PC-9 (cell line): ENCODE results near the gene MRPS34. TPM values are rescaled to one million over a fixed set of nuclear protein-coding genes. Genes with fewer than 3 reads are reported as not detected.

Experiments used
- BruUV-seq: library from RNA; stranded (reverse); fragments of 400-500 nt; replicated peaks from 2 replicates; lab custom pipeline; 2021; lab: Mats Ljungman, UMichigan
- CTCF ChIA-PET: fragments of 300-600 bp; sonication (Branson Sonifier 250); formaldehyde crosslinking; loops from one replicate; lab custom pipeline; 2022; ENCODE audit warnings: antibody characterized with exemption; lab: Charles Lee
- POLR2A ChIA-PET: fragments of 300-600 bp; sonication (Branson Sonifier 250); formaldehyde crosslinking; loops from one replicate; lab custom pipeline; 2022; ENCODE audit warnings: antibody characterized with exemption; ENCODE audit not compliant: unreplicated experiment; lab: Charles Lee
- DNase-seq, 2 experiments: peaks; one replicate each; pipeline versions ENCODE4 v3.0.0 to v3.0.0-alpha.2; 2015 to 2022; ENCODE audit warnings: mixed read lengths in 1 of 2
- H2AFZ ChIP-seq: fragments of 200-600 bp; sonication (generic); 2 replicates; pipeline ENCODE4 v1.8.1; 2017; ENCODE audit warnings: antibody characterized with exemption
- H3F3A ChIP-seq: fragments of 200-600 bp; sonication (generic); 2 replicates; pipeline ENCODE4 v1.8.1; 2017; ENCODE audit warnings: antibody characterized with exemption, mild to moderate bottlenecking, low read depth; ENCODE audit not compliant: insufficient read depth
- H3K27ac ChIP-seq: fragments of 200-600 bp; sonication (generic); 2 replicates; pipeline ENCODE4 v1.6.1; 2016; ENCODE audit warnings: mixed run types
- H3K27me3 ChIP-seq: fragments of 200-600 bp; sonication (generic); 2 replicates; pipeline ENCODE4 v1.6.1; 2016; ENCODE audit warnings: low read depth, mixed run types; ENCODE audit not compliant: insufficient read depth
- H3K36me3 ChIP-seq: fragments of 200-600 bp; sonication (generic); 2 replicates; pipeline ENCODE4 v1.6.1; 2016; ENCODE audit warnings: low read depth, mixed run types
- H3K4me1 ChIP-seq: fragments of 200-600 bp; sonication (generic); replicated peaks from 2 replicates; pipeline ENCODE4 v1.6.1; 2016; ENCODE audit warnings: mixed run types; ENCODE audit not compliant: insufficient read depth
- H3K4me2 ChIP-seq: fragments of 200-600 bp; sonication (generic); 2 replicates; pipeline ENCODE4 v1.6.1; 2017; ENCODE audit warnings: mixed run types
- H3K4me3 ChIP-seq: fragments of 200-600 bp; sonication (generic); 2 replicates; pipeline ENCODE4 v1.6.1; 2016; ENCODE audit warnings: mixed run types
- H3K79me2 ChIP-seq: fragments of 200-600 bp; sonication (generic); 2 replicates; pipeline ENCODE4 v1.6.1; 2017; ENCODE audit warnings: low read depth, mixed run types
- H3K9me2 ChIP-seq: fragments of 200-600 bp; sonication (generic); 2 replicates; pipeline ENCODE4 v1.8.1; 2017; ENCODE audit warnings: mild to moderate bottlenecking; ENCODE audit not compliant: insufficient read depth
- H3K9me3 ChIP-seq: fragments of 200-600 bp; sonication (generic); 2 replicates; pipeline ENCODE4 v1.8.1; 2016; ENCODE audit warnings: low read depth; ENCODE audit not compliant: insufficient read depth
- H4K20me1 ChIP-seq: fragments of 200-600 bp; sonication (generic); 2 replicates; pipeline ENCODE4 v1.8.1; 2017; ENCODE audit not compliant: insufficient read depth
- EZH2 ChIP-seq: fragments of 200-600 bp; sonication (generic); IDR thresholded peaks from 2 replicates; pipeline ENCODE4 v1.8.0; 2017; ENCODE audit warnings: antibody characterized with exemption, low read depth
- intact Hi-C: fragments of 100-400 bp; cut with micrococcal nuclease; formaldehyde crosslinking; loops from one replicate; pipeline ENCODE4 v1.10.0; 2022; ENCODE audit not compliant: unreplicated experiment
- total RNA-seq: library from RNA; stranded (reverse); gene quantifications from 2 replicates; pipeline ENCODE4 v1.2.3, GENCODE V29; 2021
- TF ChIP-seq, protein P1 (sequence below): fragments of 200-600 bp; sonication (generic); conservative IDR thresholded peaks from 2 replicates; pipeline ENCODE4 v1.6.1; 2017; ENCODE audit warnings: mixed run types, antibody characterized with exemption, mild to moderate bottlenecking, moderate library complexity

The MRPS34 gene
- total RNA-seq, 1 experiment from 2014 or later = 201 TPM

DNA sequence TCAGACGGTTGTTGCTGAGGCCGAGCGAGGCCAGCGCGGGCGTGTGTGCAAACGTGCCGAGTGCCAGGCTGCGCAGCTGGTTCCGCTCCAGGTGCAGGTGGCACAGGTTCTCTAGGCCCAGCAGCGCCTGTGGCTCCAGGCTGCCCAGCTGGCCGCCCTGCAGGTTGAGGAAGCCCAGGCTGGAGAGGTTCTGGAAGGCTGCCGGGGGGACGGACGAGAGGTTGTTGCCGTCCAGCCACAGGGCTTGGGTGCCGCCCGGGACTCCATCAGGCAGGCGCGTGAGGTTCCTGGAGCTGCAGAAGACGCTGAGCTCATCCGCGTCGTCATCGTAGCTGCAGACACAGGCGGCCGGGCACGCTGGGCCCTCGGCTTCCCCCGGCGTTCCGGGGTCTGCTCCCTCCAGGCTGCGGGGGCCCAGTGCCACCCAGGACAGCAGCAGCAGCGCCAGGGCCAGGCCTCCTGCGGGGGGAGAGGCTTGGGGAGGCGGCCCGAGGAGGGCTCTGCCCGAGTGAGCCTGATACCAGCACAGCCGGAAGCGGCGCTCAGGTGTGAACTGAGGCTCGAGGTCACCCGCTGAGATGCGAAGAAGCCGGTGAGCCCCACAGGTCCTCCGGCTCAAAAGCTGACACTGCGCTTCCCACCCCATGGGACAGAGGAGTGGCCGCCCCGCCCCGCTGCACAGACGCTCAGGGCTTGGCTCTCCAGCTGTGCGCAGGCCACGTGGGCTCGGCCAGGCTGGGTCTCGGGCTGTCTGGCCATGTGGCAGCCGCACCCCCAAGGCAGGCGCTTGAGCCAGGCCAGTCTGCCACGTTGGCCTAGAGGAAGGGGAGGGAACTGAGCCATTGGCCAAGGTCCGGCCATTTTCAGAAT is 19.2 kb upstream of the MRPS34 start:
- H3K9me3 ChIP-seq = no peaks in the 10 kb centered on the region
- no peak for TF ChIP-seq EZH2
- TF ChIP-seq, protein P1, sequence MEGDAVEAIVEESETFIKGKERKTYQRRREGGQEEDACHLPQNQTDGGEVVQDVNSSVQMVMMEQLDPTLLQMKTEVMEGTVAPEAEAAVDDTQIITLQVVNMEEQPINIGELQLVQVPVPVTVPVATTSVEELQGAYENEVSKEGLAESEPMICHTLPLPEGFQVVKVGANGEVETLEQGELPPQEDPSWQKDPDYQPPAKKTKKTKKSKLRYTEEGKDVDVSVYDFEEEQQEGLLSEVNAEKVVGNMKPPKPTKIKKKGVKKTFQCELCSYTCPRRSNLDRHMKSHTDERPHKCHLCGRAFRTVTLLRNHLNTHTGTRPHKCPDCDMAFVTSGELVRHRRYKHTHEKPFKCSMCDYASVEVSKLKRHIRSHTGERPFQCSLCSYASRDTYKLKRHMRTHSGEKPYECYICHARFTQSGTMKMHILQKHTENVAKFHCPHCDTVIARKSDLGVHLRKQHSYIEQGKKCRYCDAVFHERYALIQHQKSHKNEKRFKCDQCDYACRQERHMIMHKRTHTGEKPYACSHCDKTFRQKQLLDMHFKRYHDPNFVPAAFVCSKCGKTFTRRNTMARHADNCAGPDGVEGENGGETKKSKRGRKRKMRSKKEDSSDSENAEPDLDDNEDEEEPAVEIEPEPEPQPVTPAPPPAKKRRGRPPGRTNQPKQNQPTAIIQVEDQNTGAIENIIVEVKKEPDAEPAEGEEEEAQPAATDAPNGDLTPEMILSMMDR = no peak
- H3K4me3 ChIP-seq = no peak overlapping the region
- DNase-seq = no peak
- no peaks in the 10 kb centered on the region for H3K27me3 ChIP-seq
- intact Hi-C loops = no loop called here
- no peak overlapping the region for H3K4me2 ChIP-seq
- BruUV-seq = no TSS peak
- H3K79me2 ChIP-seq = no peaks in the 10 kb centered on the region
- no peak overlapping the region for H3K27ac ChIP-seq
- POLR2A ChIA-PET = interaction anchor here (0.7 kb wide), 1 partner anchor 86 kb away, joined by 17 read pairs; no protein-coding TSS in a partner anchor
- H3K9me2 ChIP-seq = no peaks in the 10 kb centered on the region
- H2AFZ ChIP-seq = no peak overlapping the region
- H4K20me1 ChIP-seq = no peaks in the 10 kb centered on the region
- no peaks in the 10 kb centered on the region for H3K4me1 ChIP-seq
- CTCF ChIA-PET = no interaction called here
- H3K36me3 ChIP-seq = no peaks in the 10 kb centered on the region
- no peaks in the 10 kb centered on the region for H3F3A ChIP-seq

DNA sequence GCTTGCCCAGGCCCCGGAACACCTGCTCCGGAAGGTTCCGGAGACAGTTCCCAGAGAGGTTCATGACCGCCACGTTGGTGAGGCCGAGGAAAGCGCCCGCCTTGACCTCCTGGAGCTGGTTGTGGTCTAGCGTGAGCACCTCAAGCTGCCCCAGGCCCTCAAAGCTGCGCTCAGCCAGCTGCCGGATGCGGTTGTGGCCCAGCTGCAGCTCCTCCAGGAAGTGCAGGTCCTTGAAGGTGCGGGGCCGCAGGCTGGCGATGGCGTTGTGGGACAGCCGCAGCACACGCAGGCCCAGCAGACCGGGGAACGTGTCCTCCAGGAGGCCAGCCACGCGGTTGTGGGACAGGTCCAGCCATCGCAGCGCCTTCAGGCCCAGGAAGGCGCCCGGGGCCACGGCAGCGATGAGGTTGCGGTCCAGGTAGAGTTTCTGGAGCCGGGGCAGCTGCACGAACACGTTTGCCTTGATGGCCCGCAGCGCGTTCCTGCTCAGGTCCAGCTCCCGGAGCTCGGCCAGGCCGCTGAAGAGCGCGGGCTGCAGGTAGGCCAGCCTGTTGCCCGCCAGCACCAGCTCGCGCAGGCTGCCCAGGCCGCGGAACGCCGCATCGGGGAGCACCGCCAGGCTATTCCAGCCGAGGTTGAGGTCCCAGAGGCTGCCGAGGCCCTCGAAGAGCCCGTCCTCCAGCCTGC is 18.5 kb upstream of the MRPS34 start:
- H3K4me3 ChIP-seq = no peak overlapping the region
- no peak for DNase-seq
- H3K9me3 ChIP-seq = no peaks in the 10 kb centered on the region
- H3K4me2 ChIP-seq = no peak overlapping the region
- no peaks in the 10 kb centered on the region for H3K9me2 ChIP-seq
- no peaks in the 10 kb centered on the region for H3K36me3 ChIP-seq
- H4K20me1 ChIP-seq = no peaks in the 10 kb centered on the region
- intact Hi-C loops = no loop called here
- no peaks in the 10 kb centered on the region for H3K27me3 ChIP-seq
- no peaks in the 10 kb centered on the region for H3K4me1 ChIP-seq
- no peak overlapping the region for H3K27ac ChIP-seq
- ChIA-PET POLR2A (interaction anchor here (0.7 kb wide), 1 partner anchor 85 kb away, joined by 17 read pairs; no protein-coding TSS in a partner anchor), CTCF (no interaction called here)
- H3K79me2 ChIP-seq = peaks cover 2% of the 10 kb centered on the region; the same call in 1 of the 2 replicates
- TF ChIP-seq, protein P1 = no peak
- TF ChIP-seq EZH2 = no peak
- H2AFZ ChIP-seq = no peak overlapping the region
- no TSS peak for BruUV-seq
- H3F3A ChIP-seq = no peaks in the 10 kb centered on the region

DNA sequence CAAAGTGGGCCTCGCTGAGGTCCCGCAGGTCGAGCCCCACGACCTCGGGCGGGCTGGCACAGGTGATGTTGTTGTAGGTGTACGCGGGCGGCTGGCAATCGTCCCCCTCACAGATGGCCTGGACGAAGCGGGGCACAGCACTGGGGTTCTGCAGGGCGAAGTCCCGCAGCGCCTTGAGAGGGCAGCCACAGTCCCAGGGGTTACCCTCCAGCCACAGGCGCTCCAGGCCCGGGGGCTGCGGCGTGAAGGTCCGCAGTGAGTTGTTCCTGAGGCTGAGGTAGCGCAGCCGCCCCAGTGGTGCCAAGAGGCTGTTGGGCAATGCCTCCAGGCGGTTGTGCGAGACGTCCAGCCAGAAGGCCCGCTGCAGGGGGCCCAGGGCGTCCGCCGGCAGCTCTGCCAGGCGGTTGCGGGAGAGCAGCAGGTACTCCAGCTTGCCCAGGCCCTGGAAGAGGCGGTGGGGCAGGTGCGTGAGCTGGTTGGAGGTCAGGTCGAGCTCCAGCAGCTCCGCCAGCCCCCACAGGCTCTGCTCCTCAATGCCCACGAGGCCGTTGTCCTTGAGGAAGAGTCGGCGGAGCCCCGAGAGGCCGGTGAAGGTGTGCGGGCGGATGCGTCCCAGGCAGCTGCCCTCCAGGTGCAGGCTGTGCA is 17.8 kb upstream of the MRPS34 start:
- Histone ChIP-seq H3K4me2 (no peak overlapping the region), H3K36me3 (no peaks in the 10 kb centered on the region), H3K79me2 (peaks cover 7% of the 10 kb centered on the region; the same call in 1 of the 2 replicates), H3K9me2 (no peaks in the 10 kb centered on the region), H2AFZ (no peak overlapping the region), H3K27ac (no peak overlapping the region), H3F3A (no peaks in the 10 kb centered on the region), H3K4me1 (no peaks in the 10 kb centered on the region), H3K27me3 (no peaks in the 10 kb centered on the region), H3K4me3 (no peak overlapping the region), H4K20me1 (peaks cover 5% of the 10 kb centered on the region; the same call in 1 of the 2 replicates), H3K9me3 (no peaks in the 10 kb centered on the region)
- POLR2A ChIA-PET = no interaction called here
- intact Hi-C loops = no loop called here
- no TSS peak for BruUV-seq
- DNase-seq = no peak
- TF ChIP-seq, protein P1 = no peak
- TF ChIP-seq EZH2 = no peak
- CTCF ChIA-PET = no interaction called here
